Measurements from ENCODE around the gene INF2.

DNA sequence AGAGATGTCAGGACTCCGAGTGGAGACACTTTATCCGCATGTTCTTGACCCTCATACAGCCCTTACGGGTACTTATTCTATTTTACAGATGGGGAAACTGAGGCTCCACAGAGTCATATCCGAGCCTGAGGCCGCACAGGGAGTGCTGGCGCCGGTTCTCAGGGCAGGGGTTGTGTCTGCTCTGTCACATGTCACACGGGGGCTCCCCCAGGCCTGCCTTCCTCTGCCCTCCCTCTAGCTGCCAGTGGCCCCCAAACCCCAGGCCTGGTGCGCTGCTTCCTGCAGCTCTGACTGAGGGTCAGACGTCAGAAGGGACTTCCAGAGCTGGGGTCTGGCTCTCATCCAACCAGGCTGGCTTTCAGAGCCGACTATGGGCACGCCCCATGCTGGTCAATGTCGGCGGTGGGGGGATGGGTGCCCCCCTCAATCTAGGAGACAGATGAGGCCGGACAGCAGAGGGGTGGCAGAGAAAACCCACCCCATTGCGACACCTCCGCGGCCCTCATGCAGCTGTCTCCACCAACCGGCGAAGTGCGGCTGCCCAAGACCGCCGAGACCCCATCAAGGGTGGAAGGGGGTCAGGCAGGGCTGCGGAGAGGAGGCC is 811 bp upstream of the INF2 start:
- TF ChIP-seq CTCF (conservative IDR thresholded peaks at IDR 0.05; ENCODE audit: low read depth, low read length): no peak
- no peak for TF ChIP-seq EZH2 (IDR thresholded peaks at IDR 0.05; ENCODE audit: borderline replicate concordance, low read depth, low read length, poor library complexity, severe bottlenecking)
